Mucosa of descending colon (tissue), 3 donors: ENCODE measurements around the gene PIK3CD. TPM values are rescaled to one million over a fixed set of nuclear protein-coding genes. Genes with fewer than 3 reads are reported as not detected.

Experiments
- ATAC-seq: fragments of 200-7000 bp; cut with Tn5 transposase; one replicate; pipeline ENCODE4 v1.9.1; 2020; ENCODE audit warnings: mild to moderate bottlenecking, moderate library complexity
- DNase-seq, 3 donors: peaks; one replicate each; pipeline ENCODE4 v3.0.0-alpha.2; 2020
- H3K36me3 ChIP-seq: fragments of 200-600 bp; one replicate; pipeline ENCODE4 v1.8.0; 2021; ENCODE audit warnings: low read depth, mild to moderate bottlenecking
- H3K4me1 ChIP-seq: fragments of 200-600 bp; one replicate; pipeline ENCODE4 v1.8.0; 2021; ENCODE audit warnings: low read depth, mild to moderate bottlenecking
- H3K4me3 ChIP-seq: fragments of 200-600 bp; one replicate; pipeline ENCODE4 v1.8.0; 2021; ENCODE audit warnings: mild to moderate bottlenecking
- H3K9me3 ChIP-seq: fragments of 200-600 bp; one replicate; pipeline ENCODE4 v1.8.0; 2021; ENCODE audit warnings: mild to moderate bottlenecking
- CTCF ChIP-seq: fragments of 200-600 bp; IDR thresholded peaks from one replicate; pipeline ENCODE4 v1.8.0; 2022; ENCODE audit warnings: antibody characterized with exemption, mild to moderate bottlenecking
- intact Hi-C, 2 donors: fragments of 100-400 bp; cut with DNase I in 1 of 2; cut with micrococcal nuclease in 1 of 2; formaldehyde crosslinking; loops; one replicate each; pipeline versions ENCODE4 v1.11.0 to v1.11.1; 2022; cut with DNase I, micrococcal nuclease
- total RNA-seq, 3 donors: library from RNA; stranded (reverse); fragmentation: NEBNext Ultra II Directional in 2 of 3; extraction: Animal tissue kit (Norgen Biotek cat#: 25700) in 2 of 3; gene quantifications; one replicate each; pipeline versions ENCODE4 v1.2.1 to v1.2.4, GENCODE V29; 2021 to 2023
- donor health status: DM: no; HTN: no; CAD: no; lungs with moderate emphysema.
- donor health status: DM: no; HTN: no; CAD: no.
- donor health status: DM: no; HTN: yes; CAD: no.

PIK3CD gene
- total RNA-seq, 3 donors from 2014 or later, result 4.6 to 11.7 (median 4.8) TPM

GRCh38 chr1:9676815-9677393 is 25.4 kb downstream of the PIK3CD start:
- Histone ChIP-seq H3K4me3 (no peak overlapping the region), H3K4me1 (no peaks in the 10 kb centered on the region), H3K9me3 (no peaks in the 10 kb centered on the region), H3K36me3 (no peaks in the 10 kb centered on the region)
- intact Hi-C loops, result no loop called here
- no peak for DNase-seq
- no peak for TF ChIP-seq CTCF
- no peak for ATAC-seq

GRCh38 chr1:9680091-9680490 is 28.6 kb downstream of the PIK3CD start:
- no peak for ATAC-seq
- intact Hi-C loops, result no loop called here

GRCh38 chr1:9680828-9681227 is 29.3 kb downstream of the PIK3CD start:
- no peaks in the 10 kb centered on the region for H3K4me1 ChIP-seq
- TF ChIP-seq CTCF, result no peak
- no peak for DNase-seq
- H3K4me3 ChIP-seq, result no peak overlapping the region
- intact Hi-C loops, result no loop called here
- H3K9me3 ChIP-seq, result no peaks in the 10 kb centered on the region
- no peaks in the 10 kb centered on the region for H3K36me3 ChIP-seq
- no peak for ATAC-seq

More at GRCh38 chr1:9680091-9680490, 28.6 kb downstream of the PIK3CD start:
- Histone ChIP-seq H3K36me3 (no peaks in the 10 kb centered on the region), H3K4me1 (no peaks in the 10 kb centered on the region), H3K9me3 (no peaks in the 10 kb centered on the region), H3K4me3 (no peak overlapping the region)
- TF ChIP-seq CTCF, result no peak
- no peak for DNase-seq

- ATAC-seq (no peak), DNase-seq (no peak)
- intact Hi-C loops, result no loop called here
- H3K4me3 ChIP-seq, result no peak overlapping the region
- peaks cover 23% of the 10 kb centered on the region for H3K4me1 ChIP-seq
- TF ChIP-seq CTCF, result no peak
- H3K36me3 ChIP-seq, result no peaks in the 10 kb centered on the region
- H3K9me3 ChIP-seq, result no peaks in the 10 kb centered on the region
Measured at GRCh38 chr1:9684801-9685200, 33.3 kb downstream of the PIK3CD start.

- no peak for TF ChIP-seq CTCF
- DNase-seq (peak; percentile 52 to 80 (median 62)), ATAC-seq (peak; percentile 46)
- intact Hi-C loops, result no loop called here
- Histone ChIP-seq H3K9me3 (no peaks in the 10 kb centered on the region), H3K4me3 (no peak overlapping the region), H3K4me1 (peaks cover 31% of the 10 kb centered on the region), H3K36me3 (no peaks in the 10 kb centered on the region)
Measured at GRCh38 chr1:9687120-9687873, 35.8 kb downstream of the PIK3CD start.
